Activated naive CD8-positive, alpha-beta T cell treated with anti-CD3 and anti-CD28 coated beads, Interleukin-2, amount 50 U/mL, for 24 hours (primary cell): ENCODE results near the gene TRAF3.

ENCODE experiments used
- ATAC-seq: fragments of 150-1000 bp; cut with Tn5 transposase; one replicate; pipeline ENCODE4 v1.10.0; 2021
- DNase-seq: peaks from one replicate; pipeline ENCODE4 v3.0.0; 2021
- H3K27ac Mint-ChIP-seq: one replicate; pipeline ENCODE4 v1.8.0; 2021; ENCODE audit warnings: mild to moderate bottlenecking, mixed read lengths
- H3K27me3 Mint-ChIP-seq: one replicate; pipeline ENCODE4 v1.8.0; 2021; ENCODE audit warnings: mixed read lengths
- H3K36me3 Mint-ChIP-seq: one replicate; pipeline ENCODE4 v1.8.0; 2021; ENCODE audit warnings: low read depth, mixed read lengths
- H3K4me1 Mint-ChIP-seq: one replicate; pipeline ENCODE4 v1.8.0; 2021; ENCODE audit warnings: mixed read lengths
- H3K4me3 Mint-ChIP-seq: one replicate; pipeline ENCODE4 v1.8.0; 2021; ENCODE audit warnings: mild to moderate bottlenecking, moderate library complexity, mixed read lengths
- H3K9me3 Mint-ChIP-seq: one replicate; pipeline ENCODE4 v1.8.0; 2021; ENCODE audit warnings: mixed read lengths

The TRAF3 gene

DNA sequence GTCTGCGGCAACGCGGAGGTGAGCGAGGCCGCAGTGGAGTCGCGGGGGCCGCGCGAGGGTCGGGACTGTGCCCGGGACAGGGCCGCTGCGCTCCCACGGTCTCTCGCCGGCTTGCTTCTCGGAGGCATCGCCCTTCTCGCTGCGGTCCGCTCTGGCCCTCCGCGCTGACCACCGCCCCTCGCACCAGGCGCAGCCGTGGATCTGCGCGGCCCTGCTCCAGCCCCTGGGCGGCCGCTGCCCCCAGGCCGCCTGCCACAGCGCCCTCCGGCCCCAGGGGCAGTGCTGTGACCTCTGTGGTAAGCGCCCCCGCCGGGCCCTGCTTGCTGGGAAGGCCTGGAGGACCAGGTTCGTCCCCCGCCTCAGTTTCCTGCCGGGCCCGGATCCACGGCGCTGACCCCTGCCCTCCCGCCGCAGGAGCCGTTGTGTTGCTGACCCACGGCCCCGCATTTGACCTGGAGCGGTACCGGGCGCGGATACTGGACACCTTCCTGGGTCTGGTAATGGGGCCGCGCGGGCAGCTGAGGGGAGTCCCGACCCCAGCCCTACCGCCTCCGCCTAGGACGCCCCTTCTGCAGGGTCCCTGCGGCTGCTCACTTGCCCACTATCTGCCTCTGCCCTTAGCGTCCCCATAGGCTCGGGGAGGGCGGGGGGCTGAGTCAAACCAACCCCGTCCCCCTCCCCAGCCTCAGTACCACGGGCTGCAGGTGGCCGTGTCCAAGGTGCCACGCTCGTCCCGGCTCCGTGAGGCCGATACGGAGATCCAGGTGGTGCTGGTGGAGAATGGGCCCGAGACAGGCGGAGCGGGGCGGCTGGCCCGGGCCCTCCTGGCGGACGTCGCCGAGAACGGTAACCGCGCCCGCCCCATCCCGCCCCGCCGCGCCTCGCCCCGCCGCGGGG is 152.2 kb downstream of the TRAF3 start:
- Mint-ChIP-seq H3K4me1 (peaks cover 3% of the 10 kb centered on the region), H3K27me3 (peaks cover 23% of the 10 kb centered on the region), H3K27ac (no peak overlapping the region), H3K4me3 (no peak overlapping the region), H3K36me3 (no peaks in the 10 kb centered on the region), H3K9me3 (no peaks in the 10 kb centered on the region)
- DNase-seq (no peak), ATAC-seq (no peak)

DNA sequence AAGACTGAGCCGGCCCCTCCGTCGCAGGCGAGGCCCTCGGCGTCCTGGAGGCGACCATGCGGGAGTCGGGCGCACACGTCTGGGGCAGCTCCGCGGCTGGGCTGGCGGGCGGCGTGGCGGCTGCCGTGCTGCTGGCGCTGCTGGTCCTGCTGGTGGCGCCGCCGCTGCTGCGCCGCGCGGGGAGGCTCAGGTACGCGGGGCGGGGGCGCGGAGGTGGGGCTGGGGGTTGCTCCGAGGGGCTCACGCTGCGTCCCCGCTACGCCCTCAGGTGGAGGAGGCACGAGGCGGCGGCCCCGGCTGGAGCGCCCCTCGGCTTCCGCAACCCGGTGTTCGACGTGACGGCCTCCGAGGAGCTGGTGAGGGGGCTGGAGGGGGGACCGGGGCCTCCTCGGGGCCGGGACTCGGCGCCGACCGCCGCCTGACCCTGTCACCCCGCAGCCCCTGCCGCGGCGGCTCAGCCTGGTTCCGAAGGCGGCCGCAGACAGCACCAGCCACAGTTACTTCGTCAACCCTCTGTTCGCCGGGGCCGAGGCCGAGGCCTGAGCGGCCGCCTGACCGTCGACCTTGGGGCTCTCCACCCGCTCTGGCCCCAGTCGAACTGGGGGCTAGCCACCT is 153.0 kb downstream of the TRAF3 start:
- peaks cover 21% of the 10 kb centered on the region for H3K27me3 Mint-ChIP-seq

DNA sequence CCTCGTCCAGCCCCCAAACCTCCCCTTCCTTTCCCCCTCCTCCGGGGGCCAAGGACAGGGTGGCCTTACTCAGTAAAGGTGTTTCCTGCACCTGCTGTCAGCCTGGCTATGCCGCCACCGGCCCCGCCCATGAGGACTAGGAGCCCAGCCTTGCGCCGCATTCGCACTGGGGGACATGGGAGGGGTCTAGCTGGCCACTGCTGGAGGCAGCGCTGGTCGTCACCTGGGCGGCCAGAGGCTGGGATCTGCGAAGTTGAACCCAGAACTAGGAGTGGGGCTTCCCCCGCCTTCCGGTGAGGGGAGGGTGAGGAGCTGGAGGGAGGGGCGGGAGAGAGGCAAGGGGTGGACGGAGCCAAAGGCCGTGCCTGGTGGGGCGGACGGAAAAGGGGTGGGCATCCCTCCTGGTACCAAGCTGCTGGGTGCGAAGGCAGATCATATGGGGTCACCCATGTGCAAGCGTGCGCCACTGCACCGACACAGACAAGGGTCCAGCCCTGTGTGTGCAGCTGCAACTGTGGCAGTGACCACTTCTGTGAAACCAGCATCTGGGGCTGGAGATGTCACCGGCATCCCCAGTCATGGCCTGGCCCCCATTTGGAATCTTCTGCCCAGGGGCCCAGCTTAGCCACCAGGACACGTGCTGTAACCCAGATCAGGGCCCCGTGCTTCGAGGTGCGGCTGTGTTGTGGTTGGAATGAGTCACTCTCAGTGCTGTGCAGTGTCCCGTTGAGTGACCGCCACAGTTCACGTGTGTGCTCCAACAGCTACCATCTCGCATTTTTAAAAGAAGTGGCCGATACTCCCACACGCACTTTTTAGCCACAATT is 153.7 kb downstream of the TRAF3 start:
- ATAC-seq (no peak), DNase-seq (no peak)
- Mint-ChIP-seq H3K27ac (no peak overlapping the region), H3K9me3 (no peaks in the 10 kb centered on the region), H3K36me3 (no peaks in the 10 kb centered on the region), H3K4me3 (no peak overlapping the region), H3K27me3 (peaks cover 16% of the 10 kb centered on the region), H3K4me1 (peaks cover 1% of the 10 kb centered on the region)

More for the DNA sequence above, 153.0 kb downstream of the TRAF3 start:
- Mint-ChIP-seq H3K4me1 (peaks cover 3% of the 10 kb centered on the region), H3K9me3 (no peaks in the 10 kb centered on the region), H3K27ac (no peak overlapping the region), H3K4me3 (no peak overlapping the region), H3K36me3 (no peaks in the 10 kb centered on the region)
- no peak for DNase-seq
- no peak for ATAC-seq

DNA sequence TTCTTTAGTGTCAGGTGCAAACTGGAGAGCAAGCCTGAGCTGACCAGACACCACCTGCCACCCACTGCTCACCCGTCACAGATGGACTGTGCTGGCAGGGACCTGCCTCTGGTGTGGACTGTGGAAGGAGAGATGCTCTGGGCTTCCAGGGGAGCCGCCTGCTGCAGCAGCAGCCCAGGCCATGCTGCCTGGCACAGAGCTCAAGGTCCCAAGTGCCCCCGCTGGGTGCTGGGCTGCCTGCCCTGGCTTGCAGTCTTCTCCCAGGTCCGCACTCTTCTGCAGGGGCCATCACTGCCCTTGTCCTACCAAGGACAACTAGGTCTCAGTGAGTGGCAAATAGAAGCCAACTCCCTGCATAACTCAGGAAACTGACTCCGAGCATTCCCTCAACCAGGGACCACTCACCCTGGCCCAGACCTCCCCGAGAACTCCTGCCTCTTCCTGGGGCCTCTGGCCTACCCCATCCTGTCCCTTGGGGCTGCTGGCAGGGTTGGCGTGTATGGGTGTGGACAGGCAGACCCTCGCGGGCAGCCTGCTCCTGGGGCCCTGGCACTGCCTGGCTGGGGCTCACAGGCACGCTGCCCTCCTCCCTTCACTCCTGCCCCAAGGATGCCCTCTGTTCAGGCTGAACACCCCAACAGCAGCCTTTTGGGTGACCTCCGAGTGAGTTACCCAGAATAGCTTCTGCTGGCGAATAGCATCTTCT is 154.5 kb downstream of the TRAF3 start:
- no peak for DNase-seq
- Mint-ChIP-seq H3K36me3 (no peaks in the 10 kb centered on the region), H3K27ac (no peak overlapping the region), H3K4me3 (no peak overlapping the region), H3K4me1 (peaks cover 1% of the 10 kb centered on the region), H3K27me3 (peaks cover 11% of the 10 kb centered on the region), H3K9me3 (no peaks in the 10 kb centered on the region)
- no peak for ATAC-seq

DNA sequence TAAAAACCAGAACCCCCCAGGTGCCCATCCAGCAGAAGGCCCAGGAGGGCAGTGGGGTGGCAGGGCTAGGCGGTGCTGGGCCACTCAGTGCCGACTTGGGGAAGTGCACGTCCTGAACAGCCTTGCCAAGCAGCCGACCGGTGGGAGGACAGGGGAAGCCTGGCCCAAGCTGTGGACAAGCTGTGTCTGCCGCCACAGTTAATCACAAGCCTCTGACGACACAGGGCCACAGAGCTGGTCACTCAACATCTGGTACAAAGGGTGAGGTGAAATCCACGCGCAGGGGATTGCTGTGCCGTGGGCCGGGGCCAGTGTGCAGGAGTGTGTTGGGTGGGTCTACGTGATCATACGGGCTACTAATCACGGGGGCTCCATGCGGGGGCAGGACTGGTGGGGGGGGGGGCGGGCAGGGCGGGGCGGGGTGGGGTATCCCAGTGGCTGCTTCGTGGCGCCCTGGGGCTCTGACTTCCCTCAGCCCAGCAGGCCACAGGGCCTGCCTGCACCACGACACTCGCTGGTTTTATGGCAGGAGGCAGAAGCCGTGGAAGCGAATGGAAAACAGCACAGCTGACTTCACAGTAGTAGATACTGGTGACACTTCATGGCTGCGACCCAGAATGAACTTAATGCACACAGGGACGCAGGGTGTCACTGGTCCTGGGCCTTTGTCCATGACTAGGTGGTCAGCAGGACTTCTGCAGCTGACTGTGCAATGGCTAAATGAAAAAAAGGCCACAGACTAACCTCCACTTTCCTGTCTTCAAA is 155.4 kb downstream of the TRAF3 start:
- Mint-ChIP-seq H3K4me1 (peaks cover 1% of the 10 kb centered on the region), H3K9me3 (no peaks in the 10 kb centered on the region), H3K27me3 (peaks cover 5% of the 10 kb centered on the region), H3K36me3 (no peaks in the 10 kb centered on the region), H3K27ac (no peak overlapping the region), H3K4me3 (no peak overlapping the region)
- ATAC-seq = no peak
- no peak for DNase-seq

DNA sequence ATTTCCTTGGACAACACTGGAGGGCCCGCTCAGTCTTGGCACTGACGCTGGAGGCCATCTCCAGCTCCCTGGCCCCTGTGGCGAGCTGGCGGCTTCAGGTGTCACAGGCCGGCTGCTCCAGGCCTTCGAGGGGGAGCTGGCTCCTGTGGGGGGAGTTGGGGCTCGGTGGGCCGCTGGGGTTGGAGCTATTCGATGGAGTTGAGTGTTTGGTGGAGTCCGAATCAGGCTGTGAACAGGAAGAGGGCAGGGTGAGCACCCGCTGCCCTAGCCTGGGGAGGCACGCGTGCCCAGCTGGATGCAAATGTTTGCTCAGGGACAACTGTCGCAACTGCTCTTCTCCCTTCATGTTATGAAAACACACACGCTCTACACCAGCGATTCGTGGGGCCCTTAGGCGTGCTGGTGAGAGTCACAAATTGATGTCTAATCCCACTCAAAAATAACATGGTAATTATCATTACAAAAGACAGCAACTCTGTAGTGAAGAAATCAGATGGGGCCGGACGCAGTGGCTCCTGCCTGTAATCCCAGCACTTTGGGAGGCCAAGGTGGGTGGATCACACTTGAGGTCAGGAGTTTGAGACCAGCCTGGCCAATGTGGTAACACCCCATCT is 156.5 kb downstream of the TRAF3 start:
- DNase-seq = no peak
- Mint-ChIP-seq H3K4me3 (no peak overlapping the region), H3K4me1 (no peaks in the 10 kb centered on the region), H3K36me3 (no peaks in the 10 kb centered on the region), H3K27ac (no peak overlapping the region), H3K27me3 (no peaks in the 10 kb centered on the region), H3K9me3 (no peaks in the 10 kb centered on the region)
- no peak for ATAC-seq

DNA sequence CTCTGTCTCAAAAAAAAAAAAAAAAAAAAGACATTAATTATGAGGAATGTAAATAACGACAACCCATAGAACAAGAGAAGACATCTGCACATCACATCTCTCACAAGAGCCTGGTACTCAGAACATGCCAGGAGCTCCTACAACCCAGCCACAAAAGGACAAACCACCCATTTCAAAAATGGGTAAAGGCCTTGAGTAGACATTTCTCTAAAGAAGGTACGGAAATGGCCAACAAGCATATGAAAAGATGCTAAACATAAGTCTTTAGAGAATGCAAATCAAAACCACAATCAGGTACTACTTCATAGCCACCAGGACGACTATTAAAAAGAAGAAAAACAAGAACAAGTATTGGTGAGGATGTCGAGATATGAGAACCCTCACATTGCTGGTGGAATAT is 158.5 kb downstream of the TRAF3 start:
- Mint-ChIP-seq H3K4me3 (no peak overlapping the region), H3K4me1 (no peaks in the 10 kb centered on the region), H3K9me3 (no peaks in the 10 kb centered on the region), H3K36me3 (no peaks in the 10 kb centered on the region), H3K27me3 (no peaks in the 10 kb centered on the region), H3K27ac (no peak overlapping the region)
- ATAC-seq (no peak), DNase-seq (no peak)

DNA sequence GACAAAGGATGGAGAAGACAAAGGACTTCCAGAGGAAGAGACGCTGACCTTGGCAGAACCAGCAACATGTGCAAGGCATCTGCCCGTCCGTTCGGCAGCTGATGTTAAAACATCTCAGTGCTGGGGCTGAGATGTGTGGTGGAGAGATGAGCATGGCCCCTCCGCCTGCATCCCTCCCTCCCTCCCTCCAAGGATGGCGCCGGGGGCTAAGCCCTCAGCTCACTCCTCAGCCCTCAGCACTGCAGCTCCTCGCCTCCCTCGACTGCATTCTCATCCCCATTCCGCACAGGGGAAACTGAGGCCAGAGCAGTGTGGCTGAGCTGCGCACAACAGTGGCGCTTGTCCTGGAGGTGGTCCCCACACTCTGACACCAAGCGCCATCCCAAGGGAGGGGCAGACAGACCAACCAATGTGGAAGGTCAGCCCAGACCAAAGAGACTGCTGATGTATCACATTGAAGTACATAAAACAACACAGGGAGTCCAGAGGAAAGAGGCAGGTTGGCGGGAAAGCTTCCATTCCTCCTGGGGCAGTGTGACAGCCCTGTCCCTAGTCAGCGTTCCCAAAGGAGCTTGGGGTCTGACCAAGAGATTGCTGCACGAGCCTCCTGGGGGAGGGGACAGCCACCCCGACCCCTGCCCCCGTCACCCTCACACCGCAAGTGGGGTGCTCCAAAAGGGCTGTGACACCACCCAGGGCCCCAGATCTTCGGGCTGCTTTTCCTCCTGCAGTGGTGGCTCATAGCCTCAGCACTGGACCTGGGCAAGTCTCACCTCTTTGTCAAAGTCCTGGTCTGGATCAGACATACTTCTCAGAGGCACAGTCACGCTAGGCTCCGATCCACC is 160.3 kb downstream of the TRAF3 start:
- no peak for DNase-seq
- H3K4me1 Mint-ChIP-seq = no peaks in the 10 kb centered on the region
- no peaks in the 10 kb centered on the region for H3K27me3 Mint-ChIP-seq
- no peaks in the 10 kb centered on the region for H3K9me3 Mint-ChIP-seq
- no peak overlapping the region for H3K4me3 Mint-ChIP-seq
- ATAC-seq = no peak
- H3K27ac Mint-ChIP-seq = no peak overlapping the region
- no peaks in the 10 kb centered on the region for H3K36me3 Mint-ChIP-seq

DNA sequence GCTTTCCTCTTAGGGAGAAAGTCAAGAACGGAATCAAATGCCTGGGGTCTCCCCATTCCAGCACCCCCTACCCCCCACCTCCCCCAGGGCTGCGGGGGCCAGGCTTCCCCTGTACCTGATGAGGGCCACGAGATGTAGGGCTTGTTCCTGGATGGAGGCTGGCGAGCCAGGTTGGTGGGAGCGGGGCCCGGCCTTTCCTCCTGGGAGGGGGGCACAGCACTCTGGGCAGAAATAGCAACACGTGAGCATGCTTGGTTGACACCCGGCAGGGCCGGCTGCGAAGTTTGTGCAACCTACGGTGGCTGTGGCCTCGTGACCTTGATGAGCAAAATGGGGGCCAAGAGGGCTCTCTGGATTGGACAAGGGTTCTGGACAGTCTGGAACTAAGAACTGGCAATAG is 160.9 kb downstream of the TRAF3 start:
- H3K36me3 Mint-ChIP-seq = no peaks in the 10 kb centered on the region
- no peak overlapping the region for H3K4me3 Mint-ChIP-seq
- no peaks in the 10 kb centered on the region for H3K27me3 Mint-ChIP-seq
- H3K27ac Mint-ChIP-seq = no peak overlapping the region
- H3K9me3 Mint-ChIP-seq = no peaks in the 10 kb centered on the region
- no peaks in the 10 kb centered on the region for H3K4me1 Mint-ChIP-seq
- no peak for DNase-seq
- no peak for ATAC-seq

DNA sequence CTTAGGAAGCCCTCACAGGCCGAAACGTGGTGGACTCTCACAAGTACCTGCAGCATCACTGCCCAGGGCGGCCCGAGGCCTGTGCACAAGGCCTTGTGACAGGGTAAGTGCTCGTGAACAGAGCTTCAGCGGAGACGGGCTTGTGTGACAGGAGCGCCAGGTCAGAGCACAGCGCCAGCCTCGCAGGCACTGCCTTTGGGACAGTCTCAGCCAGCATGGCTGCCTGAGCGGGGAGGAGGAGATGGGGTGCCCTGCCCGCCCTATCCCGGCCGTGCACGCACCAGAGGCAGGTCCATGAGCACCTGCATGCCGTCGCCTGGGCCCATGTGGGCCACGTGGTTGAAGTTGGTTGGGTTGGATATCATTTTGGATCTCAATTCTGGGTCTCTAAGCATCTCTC is 162.1 kb downstream of the TRAF3 start:
- ATAC-seq (no peak), DNase-seq (no peak)
- no peaks in the 10 kb centered on the region for H3K4me1 Mint-ChIP-seq
- H3K27me3 Mint-ChIP-seq = no peaks in the 10 kb centered on the region
- no peak overlapping the region for H3K27ac Mint-ChIP-seq
- no peak overlapping the region for H3K4me3 Mint-ChIP-seq
- H3K9me3 Mint-ChIP-seq = no peaks in the 10 kb centered on the region
- H3K36me3 Mint-ChIP-seq = no peaks in the 10 kb centered on the region

DNA sequence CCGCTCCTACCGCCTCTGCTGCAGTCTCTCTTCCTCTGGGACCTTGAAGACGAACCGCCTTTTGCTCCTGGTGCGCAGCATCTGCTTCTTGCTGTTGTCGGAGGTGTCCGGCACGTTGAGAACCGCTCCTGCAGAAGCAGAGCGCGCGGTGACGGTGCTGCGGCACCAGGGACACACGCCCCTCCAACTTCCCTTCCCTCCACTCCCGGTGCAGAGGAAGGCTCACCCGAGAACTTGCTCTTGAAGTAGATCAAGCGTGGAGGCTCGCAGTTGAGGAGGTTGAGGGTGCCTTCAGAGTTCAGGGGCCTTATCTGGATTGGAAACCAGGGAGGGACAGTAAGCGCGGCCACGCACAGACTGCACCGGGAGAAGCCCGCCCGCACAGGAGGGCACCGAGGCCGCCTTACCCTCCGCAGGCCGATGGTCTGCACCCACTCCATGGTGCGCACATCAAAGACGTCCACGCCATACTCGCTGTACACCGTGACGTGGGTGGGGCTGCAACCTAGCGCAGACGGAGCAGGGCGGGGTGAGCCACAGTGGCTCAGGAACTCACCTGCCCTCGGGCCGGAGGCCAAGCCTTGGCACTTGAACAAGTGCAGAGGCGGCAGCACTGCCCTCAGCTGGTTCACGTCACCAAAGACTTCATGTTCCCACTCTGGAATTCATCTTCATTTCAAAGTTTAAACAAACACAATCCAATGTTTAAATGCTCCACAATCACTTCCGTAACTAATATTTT is 162.7 kb downstream of the TRAF3 start:
- no peak overlapping the region for H3K27ac Mint-ChIP-seq
- H3K36me3 Mint-ChIP-seq = no peaks in the 10 kb centered on the region
- H3K9me3 Mint-ChIP-seq = no peaks in the 10 kb centered on the region
- ATAC-seq (no peak), DNase-seq (no peak)
- H3K4me1 Mint-ChIP-seq = no peaks in the 10 kb centered on the region
- H3K27me3 Mint-ChIP-seq = no peaks in the 10 kb centered on the region
- H3K4me3 Mint-ChIP-seq = no peak overlapping the region

DNA sequence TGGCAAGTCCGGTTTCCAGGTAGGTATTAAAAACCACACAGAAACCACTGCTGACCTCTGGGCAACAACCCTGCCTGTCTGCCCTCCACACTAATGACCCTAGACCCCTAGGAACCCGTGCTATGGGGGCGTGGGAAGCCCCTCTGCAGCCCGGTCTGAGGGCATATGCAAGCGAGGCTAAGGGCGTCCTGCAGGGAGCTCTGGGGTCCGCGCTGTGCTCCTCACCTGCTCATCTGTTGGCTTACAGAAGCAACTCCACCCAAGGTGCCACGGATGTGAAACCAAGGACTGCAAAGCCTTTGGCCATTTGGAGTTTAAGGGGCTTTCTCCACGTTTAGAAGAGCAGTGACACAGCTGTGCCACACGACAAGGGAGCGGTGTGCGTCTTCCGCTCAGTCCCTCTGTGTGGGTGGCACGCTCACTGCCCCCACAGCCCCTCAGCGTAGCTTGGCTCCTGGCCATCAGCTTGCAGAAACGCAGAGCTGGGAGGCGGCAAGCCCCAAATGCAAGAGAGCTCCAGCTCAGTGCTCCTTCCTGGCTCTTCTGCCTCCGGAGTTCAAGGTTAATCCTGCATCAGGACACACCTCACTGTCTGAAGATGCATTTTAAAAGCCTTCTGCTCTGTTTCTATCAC is 163.6 kb downstream of the TRAF3 start:
- no peak overlapping the region for H3K4me3 Mint-ChIP-seq
- H3K4me1 Mint-ChIP-seq = no peaks in the 10 kb centered on the region
- no peaks in the 10 kb centered on the region for H3K9me3 Mint-ChIP-seq
- H3K27me3 Mint-ChIP-seq = no peaks in the 10 kb centered on the region
- H3K36me3 Mint-ChIP-seq = no peaks in the 10 kb centered on the region
- no peak overlapping the region for H3K27ac Mint-ChIP-seq
- no peak for ATAC-seq
- no peak for DNase-seq
